Measurements from ENCODE around the gene PKHD1. TPM values are rescaled to one million over a fixed set of nuclear protein-coding genes. Genes with fewer than 3 reads are reported as not detected.

Gene PKHD1
- total and polyA plus RNA-seq, 2 of the 13 experiments (the other 11 are each of a cell fraction or from before 2014, with no cell fraction given), result 0.01 to 0.13 TPM

DNA sequence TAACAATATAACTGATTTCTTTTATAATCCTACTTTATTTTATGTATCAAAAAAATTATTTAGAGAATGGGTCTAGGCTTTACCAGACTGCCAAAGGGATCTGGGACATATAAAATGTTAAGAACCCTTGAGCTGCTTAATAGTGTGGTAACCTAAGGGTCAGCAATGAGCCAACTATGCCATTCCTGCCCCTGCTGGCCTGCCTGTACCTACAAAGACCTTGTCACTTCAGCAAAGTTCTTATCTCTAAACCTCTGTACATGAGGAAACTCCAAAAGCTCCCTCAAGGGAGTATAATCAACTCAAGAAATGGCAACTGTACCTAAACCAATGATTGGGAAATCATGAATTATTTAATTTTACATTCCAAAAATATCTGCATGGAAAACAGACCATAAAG is 266.9 kb downstream of the PKHD1 start (continued):
- TF ChIP-seq, protein P1, sequence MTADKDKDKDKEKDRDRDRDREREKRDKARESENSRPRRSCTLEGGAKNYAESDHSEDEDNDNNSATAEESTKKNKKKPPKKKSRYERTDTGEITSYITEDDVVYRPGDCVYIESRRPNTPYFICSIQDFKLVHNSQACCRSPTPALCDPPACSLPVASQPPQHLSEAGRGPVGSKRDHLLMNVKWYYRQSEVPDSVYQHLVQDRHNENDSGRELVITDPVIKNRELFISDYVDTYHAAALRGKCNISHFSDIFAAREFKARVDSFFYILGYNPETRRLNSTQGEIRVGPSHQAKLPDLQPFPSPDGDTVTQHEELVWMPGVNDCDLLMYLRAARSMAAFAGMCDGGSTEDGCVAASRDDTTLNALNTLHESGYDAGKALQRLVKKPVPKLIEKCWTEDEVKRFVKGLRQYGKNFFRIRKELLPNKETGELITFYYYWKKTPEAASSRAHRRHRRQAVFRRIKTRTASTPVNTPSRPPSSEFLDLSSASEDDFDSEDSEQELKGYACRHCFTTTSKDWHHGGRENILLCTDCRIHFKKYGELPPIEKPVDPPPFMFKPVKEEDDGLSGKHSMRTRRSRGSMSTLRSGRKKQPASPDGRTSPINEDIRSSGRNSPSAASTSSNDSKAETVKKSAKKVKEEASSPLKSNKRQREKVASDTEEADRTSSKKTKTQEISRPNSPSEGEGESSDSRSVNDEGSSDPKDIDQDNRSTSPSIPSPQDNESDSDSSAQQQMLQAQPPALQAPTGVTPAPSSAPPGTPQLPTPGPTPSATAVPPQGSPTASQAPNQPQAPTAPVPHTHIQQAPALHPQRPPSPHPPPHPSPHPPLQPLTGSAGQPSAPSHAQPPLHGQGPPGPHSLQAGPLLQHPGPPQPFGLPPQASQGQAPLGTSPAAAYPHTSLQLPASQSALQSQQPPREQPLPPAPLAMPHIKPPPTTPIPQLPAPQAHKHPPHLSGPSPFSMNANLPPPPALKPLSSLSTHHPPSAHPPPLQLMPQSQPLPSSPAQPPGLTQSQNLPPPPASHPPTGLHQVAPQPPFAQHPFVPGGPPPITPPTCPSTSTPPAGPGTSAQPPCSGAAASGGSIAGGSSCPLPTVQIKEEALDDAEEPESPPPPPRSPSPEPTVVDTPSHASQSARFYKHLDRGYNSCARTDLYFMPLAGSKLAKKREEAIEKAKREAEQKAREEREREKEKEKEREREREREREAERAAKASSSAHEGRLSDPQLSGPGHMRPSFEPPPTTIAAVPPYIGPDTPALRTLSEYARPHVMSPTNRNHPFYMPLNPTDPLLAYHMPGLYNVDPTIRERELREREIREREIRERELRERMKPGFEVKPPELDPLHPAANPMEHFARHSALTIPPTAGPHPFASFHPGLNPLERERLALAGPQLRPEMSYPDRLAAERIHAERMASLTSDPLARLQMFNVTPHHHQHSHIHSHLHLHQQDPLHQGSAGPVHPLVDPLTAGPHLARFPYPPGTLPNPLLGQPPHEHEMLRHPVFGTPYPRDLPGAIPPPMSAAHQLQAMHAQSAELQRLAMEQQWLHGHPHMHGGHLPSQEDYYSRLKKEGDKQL (CRISPR knock-in tag; IDR thresholded peaks at IDR 0.05; ENCODE audit: low read depth), result no peak
- no peak for TF ChIP-seq ZNF205 (CRISPR knock-in tag; IDR thresholded peaks at IDR 0.05)

DNA sequence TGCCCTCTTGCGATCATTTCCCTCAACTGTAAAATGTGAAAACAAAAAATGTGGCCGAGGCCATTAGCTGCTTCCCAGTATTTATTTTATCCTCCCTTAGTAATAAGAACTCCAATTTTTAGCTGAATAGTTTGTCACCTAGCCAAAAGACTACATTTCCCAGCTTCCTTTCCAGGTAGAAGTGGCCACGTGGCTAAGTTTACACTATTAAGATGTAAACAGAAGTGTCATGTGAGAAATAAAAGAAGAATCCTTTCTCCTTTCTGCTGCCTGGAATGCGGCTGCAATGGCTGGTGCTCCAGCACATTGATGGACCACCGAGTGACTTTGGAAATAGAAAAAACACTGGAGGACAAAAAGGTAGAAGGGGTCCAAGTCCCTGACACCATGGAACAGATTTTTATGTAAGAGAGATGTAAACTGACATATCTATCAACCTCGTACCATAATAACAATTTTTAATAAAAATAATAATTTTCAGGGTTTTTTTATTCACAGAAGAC is 268.8 kb downstream of the PKHD1 start:
- H2AFZ ChIP-seq (ENCODE audit: low read length), result no peak overlapping the region
- H3K79me2 ChIP-seq (ENCODE audit: insufficient read depth, low read length), result no peaks in the 10 kb centered on the region
- H3K9ac ChIP-seq (ENCODE audit: insufficient read depth, low read depth, low read length), result no peak overlapping the region
- BruUV-seq (replicated peaks), result no TSS peak
- no peak overlapping the region for H3K4me2 ChIP-seq (ENCODE audit: low read depth, low read length)
- TF ChIP-seq JUN (CRISPR knock-in tag; IDR thresholded peaks at IDR 0.05) (no peak), THAP11 (CRISPR knock-in tag; IDR thresholded peaks at IDR 0.05) (0 out of 2 replicates have a peak, but pooled peaks have one; percentile 14), MAF1 (CRISPR knock-in tag; IDR thresholded peaks at IDR 0.05; ENCODE audit: borderline replicate concordance) (no peak), MEIS2 (CRISPR knock-in tag; IDR thresholded peaks at IDR 0.05) (no peak), ZNF569 (CRISPR knock-in tag; IDR thresholded peaks at IDR 0.05; ENCODE audit: borderline replicate concordance) (no peak)
- TF ChIP-seq, protein P2, sequence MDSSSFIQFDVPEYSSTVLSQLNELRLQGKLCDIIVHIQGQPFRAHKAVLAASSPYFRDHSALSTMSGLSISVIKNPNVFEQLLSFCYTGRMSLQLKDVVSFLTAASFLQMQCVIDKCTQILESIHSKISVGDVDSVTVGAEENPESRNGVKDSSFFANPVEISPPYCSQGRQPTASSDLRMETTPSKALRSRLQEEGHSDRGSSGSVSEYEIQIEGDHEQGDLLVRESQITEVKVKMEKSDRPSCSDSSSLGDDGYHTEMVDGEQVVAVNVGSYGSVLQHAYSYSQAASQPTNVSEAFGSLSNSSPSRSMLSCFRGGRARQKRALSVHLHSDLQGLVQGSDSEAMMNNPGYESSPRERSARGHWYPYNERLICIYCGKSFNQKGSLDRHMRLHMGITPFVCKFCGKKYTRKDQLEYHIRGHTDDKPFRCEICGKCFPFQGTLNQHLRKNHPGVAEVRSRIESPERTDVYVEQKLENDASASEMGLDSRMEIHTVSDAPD (CRISPR knock-in tag; IDR thresholded peaks at IDR 0.05), result no peak
- H3K27ac ChIP-seq (ENCODE audit: extremely low read length, insufficient read depth, low read length), result no peak overlapping the region
- H3K36me3 ChIP-seq (replicated peaks in 1 of 2; ENCODE audit: control insufficient read depth in 1 of 2, insufficient read depth in 2 of 2, low read length in 2 of 2), result no peaks in the 10 kb centered on the region
- no peak for ATAC-seq
- no peak for FAIRE-seq
- no peaks in the 10 kb centered on the region for H3K9me3 ChIP-seq (ENCODE audit: low read length)
- intact Hi-C loops (cut with micrococcal nuclease; ENCODE audit: unreplicated experiment) (no loop called here), in situ Hi-C loops (cut with HindIII; ENCODE audit: extremely low pct_ligation_motif_present, low pct_unique_long_range_greater_than_20kb) (no loop called here)
- no peak overlapping the region for H3K4me3 ChIP-seq (replicated peaks in 1 of 3; ENCODE audit: insufficient read depth in 1 of 3, low read depth in 2 of 3, low read length in 3 of 3)
- H4K20me1 ChIP-seq (ENCODE audit: insufficient read depth, low read length), result no peaks in the 10 kb centered on the region
- ChIA-PET POLR2A (no interaction called here), CTCF (ENCODE audit: low intra/inter-chr PET ratio, low total read pairs) (no interaction called here)
- 27% methylated on average over 6 of the region's 6 CpGs for WGBS (ENCODE audit: low lambda C conversion rate)
- no peaks in the 10 kb centered on the region for H3K27me3 ChIP-seq (ENCODE audit: control insufficient read depth in 1 of 2, insufficient read depth in 2 of 2, low read length in 2 of 2)
- no peaks in the 10 kb centered on the region for H3K4me1 ChIP-seq (ENCODE audit: insufficient read depth, low read length)
- no peak for DNase-seq (ENCODE audit: low spot score)

Measured in HepG2 (cell line).